ENCODE measurements around the gene COG3. TPM values are rescaled to one million over a fixed set of nuclear protein-coding genes. Genes with fewer than 3 reads are reported as not detected.

The COG3 gene
- total RNA-seq, 4 donors from 2014 or later = 10.4 to 20.3 (median 17.8) TPM

GRCh38 chr13:45490068-45490467 lies 25.3 kb downstream of the COG3 start:
- TF ChIP-seq, protein P1, sequence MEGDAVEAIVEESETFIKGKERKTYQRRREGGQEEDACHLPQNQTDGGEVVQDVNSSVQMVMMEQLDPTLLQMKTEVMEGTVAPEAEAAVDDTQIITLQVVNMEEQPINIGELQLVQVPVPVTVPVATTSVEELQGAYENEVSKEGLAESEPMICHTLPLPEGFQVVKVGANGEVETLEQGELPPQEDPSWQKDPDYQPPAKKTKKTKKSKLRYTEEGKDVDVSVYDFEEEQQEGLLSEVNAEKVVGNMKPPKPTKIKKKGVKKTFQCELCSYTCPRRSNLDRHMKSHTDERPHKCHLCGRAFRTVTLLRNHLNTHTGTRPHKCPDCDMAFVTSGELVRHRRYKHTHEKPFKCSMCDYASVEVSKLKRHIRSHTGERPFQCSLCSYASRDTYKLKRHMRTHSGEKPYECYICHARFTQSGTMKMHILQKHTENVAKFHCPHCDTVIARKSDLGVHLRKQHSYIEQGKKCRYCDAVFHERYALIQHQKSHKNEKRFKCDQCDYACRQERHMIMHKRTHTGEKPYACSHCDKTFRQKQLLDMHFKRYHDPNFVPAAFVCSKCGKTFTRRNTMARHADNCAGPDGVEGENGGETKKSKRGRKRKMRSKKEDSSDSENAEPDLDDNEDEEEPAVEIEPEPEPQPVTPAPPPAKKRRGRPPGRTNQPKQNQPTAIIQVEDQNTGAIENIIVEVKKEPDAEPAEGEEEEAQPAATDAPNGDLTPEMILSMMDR (IDR thresholded peaks at IDR 0.05 in 4 of 5, conservative IDR thresholded peaks at IDR 0.05 in 1 of 5) = peak in 1 of 5 experiments; percentile 18
- no peak for TF ChIP-seq POLR2A (IDR thresholded peaks at IDR 0.05)
- ATAC-seq (no peak), DNase-seq (no peak)
- Histone ChIP-seq H3K4me1 (no peaks in the 10 kb centered on the region), H3K4me3 (no peak overlapping the region), H3K9me3 (no peaks in the 10 kb centered on the region), H3K27me3 (no peaks in the 10 kb centered on the region), H3K36me3 (peaks cover 0 to 52% of the 10 kb centered on the region in 2 donors), H3K27ac (no peak overlapping the region)
- intact Hi-C loops (cut with DNase I; ENCODE audit: low total_unique reads) = no loop called here
- in situ Hi-C loops (cut with MboI; ENCODE audit: low sequenced_read_pairs in 4 of 4) = loop anchor here in 1 of 4 donors (10.0 kb wide), 1 partner anchor 125 kb away; no protein-coding TSS in a partner anchor

DNA sequence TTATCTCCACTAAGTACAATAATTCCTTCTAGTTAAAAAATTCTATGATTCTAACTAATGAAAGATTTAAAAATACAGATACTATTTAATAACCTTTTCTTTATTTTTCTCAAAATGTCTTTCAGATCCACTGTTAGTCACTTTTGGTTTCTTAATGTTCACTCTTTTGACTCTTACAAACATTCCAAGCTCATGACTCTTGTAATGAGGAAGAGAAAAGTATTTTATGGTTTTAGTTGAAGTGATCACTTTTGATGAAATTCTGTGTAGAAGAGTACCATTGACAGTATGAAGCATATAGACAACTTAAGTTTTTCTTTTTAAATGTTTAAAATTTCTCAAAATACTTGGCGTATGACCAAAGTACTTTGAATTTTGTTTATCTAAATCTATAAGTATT lies 27.8 kb downstream of the COG3 start:
- intact Hi-C loops (cut with DNase I; ENCODE audit: low total_unique reads) (no loop called here), in situ Hi-C loops (cut with MboI; ENCODE audit: low sequenced_read_pairs in 4 of 4) (loop anchor here in 1 of 4 donors (10.0 kb wide), 1 partner anchor 128 kb away; no protein-coding TSS in a partner anchor)
- ATAC-seq = no peak

DNA sequence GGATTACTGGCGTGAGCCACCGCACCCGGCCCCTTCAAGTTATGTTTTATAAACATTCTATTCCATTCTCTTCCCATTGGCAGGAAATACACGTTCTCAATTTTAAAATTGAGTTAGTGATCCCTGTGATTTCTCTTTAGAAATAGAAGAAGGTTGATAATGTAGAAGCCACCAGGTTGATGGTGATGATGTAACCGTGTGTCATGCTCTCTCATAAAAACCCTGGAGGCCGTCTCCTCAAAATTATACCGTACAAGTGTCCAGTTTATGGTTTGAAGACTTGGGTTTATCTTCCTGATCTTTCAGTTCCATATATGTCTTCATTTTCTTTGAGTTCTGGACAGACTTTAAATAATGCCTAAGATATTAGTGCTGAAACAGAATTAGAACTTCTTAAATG lies 32.2 kb downstream of the COG3 start:
- in situ Hi-C loops (cut with MboI; ENCODE audit: low sequenced_read_pairs in 4 of 4) = loop anchor here in 1 of 4 donors (10.0 kb wide), 1 partner anchor 132 kb away; no protein-coding TSS in a partner anchor

More for the DNA sequence above, 27.8 kb downstream of the COG3 start:
- no peaks in the 10 kb centered on the region for H3K27me3 ChIP-seq
- no peak for DNase-seq
- no peaks in the 10 kb centered on the region for H3K9me3 ChIP-seq
- peaks cover 0 to 63% of the 10 kb centered on the region in 2 donors for H3K36me3 ChIP-seq
- no peaks in the 10 kb centered on the region for H3K4me1 ChIP-seq
- TF ChIP-seq, protein P1 (IDR thresholded peaks at IDR 0.05 in 4 of 5, conservative IDR thresholded peaks at IDR 0.05 in 1 of 5) = no peak
- TF ChIP-seq POLR2A (IDR thresholded peaks at IDR 0.05) = no peak
- no peak overlapping the region for H3K27ac ChIP-seq
- no peak overlapping the region for H3K4me3 ChIP-seq

DNA sequence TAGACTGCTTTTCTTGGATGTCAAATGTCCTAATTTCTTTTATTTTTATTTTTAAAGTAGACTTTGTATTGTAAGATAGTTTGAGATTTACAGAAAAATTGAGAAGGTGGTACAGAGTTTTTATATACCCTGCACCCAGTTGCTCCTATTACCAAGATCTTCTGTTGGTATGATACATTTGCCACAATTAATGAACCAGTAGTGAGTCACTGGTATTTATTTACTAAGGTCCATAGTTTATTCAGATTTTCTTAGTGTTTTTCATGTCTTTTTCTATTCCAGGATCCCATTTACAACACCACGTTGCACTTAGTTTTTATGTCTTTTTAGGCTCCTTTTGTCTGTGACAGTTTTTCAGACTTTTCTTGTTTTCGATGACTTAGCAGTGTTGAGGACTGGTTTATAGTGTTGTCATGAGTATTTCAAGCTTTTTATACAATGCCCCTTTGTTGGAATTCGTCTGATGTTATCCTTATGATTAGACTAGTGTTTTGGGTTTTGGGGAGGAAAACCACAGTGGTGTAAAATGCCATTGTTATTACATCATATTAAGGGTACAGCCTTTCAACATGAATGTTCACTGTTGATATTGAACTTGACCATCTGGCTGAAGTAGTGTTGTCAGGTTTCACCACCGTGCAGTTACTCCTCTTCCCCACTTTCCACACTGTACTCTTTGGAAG lies 35.9 kb downstream of the COG3 start:
- in situ Hi-C loops (cut with MboI; ENCODE audit: low sequenced_read_pairs in 4 of 4) = loop anchor here in 2 of 4 donors (25.0 kb wide), 3 partner anchors 463 to 662 kb away; no protein-coding TSS in a partner anchor
- no peak overlapping the region for H3K27ac ChIP-seq
- intact Hi-C loops (cut with DNase I; ENCODE audit: low total_unique reads) = no loop called here

More for the DNA sequence above, 32.2 kb downstream of the COG3 start:
- DNase-seq = no peak
- Histone ChIP-seq H3K27me3 (no peaks in the 10 kb centered on the region), H3K9me3 (no peaks in the 10 kb centered on the region), H3K4me1 (no peaks in the 10 kb centered on the region), H3K4me3 (no peak overlapping the region), H3K36me3 (peaks cover 0 to 67% of the 10 kb centered on the region in 2 donors), H3K27ac (no peak overlapping the region)
- ATAC-seq = no peak
- intact Hi-C loops (cut with DNase I; ENCODE audit: low total_unique reads) = no loop called here
- no peak for TF ChIP-seq POLR2A (IDR thresholded peaks at IDR 0.05)
- TF ChIP-seq, protein P1 (IDR thresholded peaks at IDR 0.05 in 4 of 5, conservative IDR thresholded peaks at IDR 0.05 in 1 of 5) = no peak

More for the DNA sequence above, 35.9 kb downstream of the COG3 start:
- no peaks in the 10 kb centered on the region for H3K9me3 ChIP-seq
- ATAC-seq (no peak), DNase-seq (no peak)
- TF ChIP-seq, protein P1 (IDR thresholded peaks at IDR 0.05 in 4 of 5, conservative IDR thresholded peaks at IDR 0.05 in 1 of 5) = no peak
- TF ChIP-seq POLR2A (IDR thresholded peaks at IDR 0.05) = no peak
- no peaks in the 10 kb centered on the region for H3K4me1 ChIP-seq
- no peaks in the 10 kb centered on the region for H3K27me3 ChIP-seq
- H3K4me3 ChIP-seq = no peak overlapping the region
- peaks cover 0 to 71% of the 10 kb centered on the region in 2 donors for H3K36me3 ChIP-seq

All from gastrocnemius medialis (tissue), 4 donors.